GM12878 (cell line): Measurements from ENCODE around the gene NUMB. TPM values are rescaled to one million over a fixed set of nuclear protein-coding genes. Genes with fewer than 3 reads are reported as not detected.

Experiments
- BHLHE40 ChIP-seq, 2 experiments: fragments of 450-650 bp in 1 of 2; IDR thresholded peaks; 2 replicates each; pipeline ENCODE4 v1.6.1; 2011 to 2017; ENCODE audit warnings: low read depth in 2 of 2, borderline replicate concordance in 1 of 2, improper control_type of control experiment in 1 of 2, low read length in 1 of 2, mild to moderate bottlenecking in 1 of 2
- CEBPB ChIP-seq, 2 experiments: fragments of 150-350 bp in 1 of 2; IDR thresholded peaks; 2 replicates each; pipeline ENCODE4 v1.6.1; 2012 to 2014; ENCODE audit warnings: low read depth in 2 of 2, low read length in 2 of 2, borderline replicate concordance in 1 of 2, inconsistent platforms in 1 of 2
- GABPA ChIP-seq: IDR thresholded peaks from 2 replicates; pipeline ENCODE4 v1.6.1; 2014; ENCODE audit warnings: antibody characterized with exemption, low read depth, mild to moderate bottlenecking, inconsistent platforms
- KAT2A ChIP-seq: conservative IDR thresholded peaks from 2 replicates; pipeline ENCODE4 v1.6.1; 2011; ENCODE audit warnings: low read depth, low read length; ENCODE audit not compliant: control insufficient read depth
- NFIC ChIP-seq: IDR thresholded peaks from 2 replicates; pipeline ENCODE4 v1.6.1; 2012; ENCODE audit warnings: low read depth, mild to moderate bottlenecking, inconsistent platforms, low read length, moderate library complexity
- NFYA ChIP-seq: IDR thresholded peaks from 2 replicates; pipeline ENCODE4 v1.6.1; 2011; ENCODE audit warnings: low read depth, mild to moderate bottlenecking, low read length, improper control_type of control experiment, borderline replicate concordance
- NFYB ChIP-seq: IDR thresholded peaks from 2 replicates; pipeline ENCODE4 v1.6.1; 2011; ENCODE audit warnings: low read depth, mild to moderate bottlenecking, low read length, improper control_type of control experiment, moderate library complexity; ENCODE audit not compliant: insufficient read depth
- NR2C1 ChIP-seq: fragments of 450-650 bp; IDR thresholded peaks from 2 replicates; pipeline ENCODE4 v1.6.1; 2017; ENCODE audit warnings: antibody characterized with exemption, mild to moderate bottlenecking, moderate library complexity
- RCOR1 ChIP-seq: conservative IDR thresholded peaks from 2 replicates; pipeline ENCODE4 v1.6.1; 2012; ENCODE audit warnings: low read depth, low read length, improper control_type of control experiment
- RUNX3 ChIP-seq: IDR thresholded peaks from 2 replicates; pipeline ENCODE4 v1.6.1; 2012; ENCODE audit warnings: low read length, inconsistent platforms
- SIX5 ChIP-seq: IDR thresholded peaks from 2 replicates; pipeline ENCODE4 v1.6.1; 2011; ENCODE audit warnings: mild to moderate bottlenecking, low read depth, low read length, moderate library complexity; ENCODE audit not compliant: severe bottlenecking
- TCF3 ChIP-seq: IDR thresholded peaks from 2 replicates; pipeline ENCODE4 v1.6.1; 2012; ENCODE audit warnings: low read depth, mild to moderate bottlenecking, low read length, borderline replicate concordance; ENCODE audit not compliant: insufficient read depth
- TCF7 ChIP-seq: IDR thresholded peaks from 2 replicates; pipeline ENCODE4 v1.6.1; 2014; ENCODE audit warnings: antibody characterized with exemption, borderline replicate concordance
- ZNF24 ChIP-seq: fragments of 450-650 bp; IDR thresholded peaks from 2 replicates; pipeline ENCODE4 v1.6.1; 2017; ENCODE audit warnings: antibody characterized with exemption, mild to moderate bottlenecking
- ZNF274 ChIP-seq: IDR thresholded peaks from one replicate; pipeline ENCODE4 v1.8.0; 2011; ENCODE audit not compliant: insufficient read length, insufficient read depth
- polyA plus RNA-seq, 11 experiments: library from polyadenylated mRNA; depleted of rRNA in 4 of 11; unstranded in 6 of 11; stranded (reverse) in 5 of 11; fragments of >200 nt; fragmentation: Nextera tagmentation in 4 of 11; fragmentation: Illumina TruSeq in 1 of 11; extraction: Ambion mirVana in 4 of 11; extraction: Trizol in 1 of 11; gene quantifications; 1 replicate in 1 of 11; 2 replicates in 10 of 11; pipeline versions ENCODE4 v1.2.1 to v1.2.3, GENCODE V29; 2011 to 2016; ENCODE audit warnings: inconsistent platforms in 2 of 11, missing spikeins in 2 of 11, low read depth in 1 of 11
- total RNA-seq, 4 experiments: library from RNA; depleted of rRNA in 3 of 4; stranded (reverse); fragments of >200 nt in 3 of 4; fragmentation: Illumina TruSeq in 1 of 4; extraction: Trizol in 1 of 4; gene quantifications; 2 replicates each; pipeline versions ENCODE4 v1.2.1 to v1.2.3, GENCODE V29; 2013 to 2021
- TF ChIP-seq, protein P1 (sequence below): IDR thresholded peaks from 2 replicates; pipeline ENCODE4 v1.6.1; 2011; ENCODE audit warnings: mild to moderate bottlenecking, low read depth, low read length, moderate library complexity; ENCODE audit not compliant: insufficient replicate concordance
- TF ChIP-seq, protein P2 (sequence below): IDR thresholded peaks from 2 replicates; pipeline ENCODE4 v1.6.1; 2012; ENCODE audit warnings: low read length, inconsistent platforms
- TF ChIP-seq, protein P3 (sequence below): fragments of 450-650 bp; IDR thresholded peaks from 2 replicates; pipeline ENCODE4 v1.6.1; 2018; ENCODE audit warnings: mild to moderate bottlenecking, low read depth, moderate library complexity; ENCODE audit not compliant: partially characterized antibody
- TF ChIP-seq, protein P4 (sequence below): fragments of 450-650 bp; IDR thresholded peaks from 2 replicates; pipeline ENCODE4 v1.6.1; 2017; ENCODE audit warnings: antibody characterized with exemption, mild to moderate bottlenecking, moderate library complexity

NUMB gene
- total and polyA plus RNA-seq, 10 of the 15 experiments (the other 5 are each of a cell fraction or from before 2014, with no cell fraction given): 22.0 to 147 (median 48.9) TPM

DNA sequence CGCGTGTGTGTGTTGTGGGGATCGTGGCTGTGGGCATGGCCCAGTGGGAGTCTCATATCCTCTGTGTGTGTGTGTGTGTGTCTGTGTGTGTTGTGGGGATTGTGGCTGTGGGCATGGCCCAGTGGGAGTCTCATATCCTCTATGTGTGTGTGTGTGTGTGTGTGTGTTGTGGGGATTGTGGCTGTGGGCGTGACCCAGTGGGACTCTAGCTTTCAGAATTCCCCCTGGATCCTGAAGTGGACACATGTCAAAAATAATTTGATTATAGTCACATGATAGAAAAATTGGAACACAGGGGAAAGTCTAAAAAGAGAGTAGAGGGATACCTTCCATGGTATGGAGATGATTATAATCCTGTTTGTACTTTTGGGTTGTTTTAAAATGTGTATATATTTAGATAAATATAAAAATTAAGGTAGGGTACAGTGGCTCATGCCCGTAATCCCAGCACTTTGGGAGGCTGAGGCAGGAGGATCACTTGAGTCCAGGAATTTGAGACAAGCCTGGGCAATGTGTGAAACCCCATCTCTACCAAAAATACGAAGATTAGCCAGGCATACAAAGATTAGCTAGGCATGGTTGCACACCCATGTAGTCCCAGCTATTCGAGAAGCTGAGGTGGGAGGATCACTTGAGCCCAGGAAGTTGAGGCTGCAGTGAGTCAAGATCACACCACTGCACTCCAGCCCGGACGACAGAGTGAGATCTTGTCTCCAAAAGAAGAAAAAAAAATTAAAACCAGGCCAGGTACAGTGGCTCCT is 210.1 kb downstream of the NUMB start (continued):
- TF ChIP-seq CEBPB (IDR thresholded peaks at IDR 0.05; ENCODE audit: borderline replicate concordance in 1 of 2, low read depth in 2 of 2, low read length in 2 of 2) (no peak), NFYA (no peak), GABPA (no peak), TCF7 (no peak), RUNX3 (peak; percentile 82), ZNF24 (no peak), NFIC (peak; percentile 61; the same call in 1 of the 2 replicates), BHLHE40 (IDR thresholded peaks at IDR 0.05; ENCODE audit: borderline replicate concordance in 1 of 2, low read depth in 2 of 2, low read length in 1 of 2) (peak in 1 of 2 experiments; percentile 57; a peak in 1 of 4 replicates), NFYB (no peak), SIX5 (no peak), NR2C1 (no peak), TCF3 (no peak), RCOR1 (no peak), ZNF274 (no peak), KAT2A (no peak)
- TF ChIP-seq, protein P1, sequence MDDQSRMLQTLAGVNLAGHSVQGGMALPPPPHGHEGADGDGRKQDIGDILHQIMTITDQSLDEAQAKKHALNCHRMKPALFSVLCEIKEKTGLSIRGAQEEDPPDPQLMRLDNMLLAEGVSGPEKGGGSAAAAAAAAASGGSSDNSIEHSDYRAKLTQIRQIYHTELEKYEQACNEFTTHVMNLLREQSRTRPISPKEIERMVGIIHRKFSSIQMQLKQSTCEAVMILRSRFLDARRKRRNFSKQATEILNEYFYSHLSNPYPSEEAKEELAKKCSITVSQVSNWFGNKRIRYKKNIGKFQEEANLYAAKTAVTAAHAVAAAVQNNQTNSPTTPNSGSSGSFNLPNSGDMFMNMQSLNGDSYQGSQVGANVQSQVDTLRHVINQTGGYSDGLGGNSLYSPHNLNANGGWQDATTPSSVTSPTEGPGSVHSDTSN: no peak
- TF ChIP-seq, protein P2, sequence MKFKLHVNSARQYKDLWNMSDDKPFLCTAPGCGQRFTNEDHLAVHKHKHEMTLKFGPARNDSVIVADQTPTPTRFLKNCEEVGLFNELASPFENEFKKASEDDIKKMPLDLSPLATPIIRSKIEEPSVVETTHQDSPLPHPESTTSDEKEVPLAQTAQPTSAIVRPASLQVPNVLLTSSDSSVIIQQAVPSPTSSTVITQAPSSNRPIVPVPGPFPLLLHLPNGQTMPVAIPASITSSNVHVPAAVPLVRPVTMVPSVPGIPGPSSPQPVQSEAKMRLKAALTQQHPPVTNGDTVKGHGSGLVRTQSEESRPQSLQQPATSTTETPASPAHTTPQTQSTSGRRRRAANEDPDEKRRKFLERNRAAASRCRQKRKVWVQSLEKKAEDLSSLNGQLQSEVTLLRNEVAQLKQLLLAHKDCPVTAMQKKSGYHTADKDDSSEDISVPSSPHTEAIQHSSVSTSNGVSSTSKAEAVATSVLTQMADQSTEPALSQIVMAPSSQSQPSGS: no peak
- TF ChIP-seq, protein P3, sequence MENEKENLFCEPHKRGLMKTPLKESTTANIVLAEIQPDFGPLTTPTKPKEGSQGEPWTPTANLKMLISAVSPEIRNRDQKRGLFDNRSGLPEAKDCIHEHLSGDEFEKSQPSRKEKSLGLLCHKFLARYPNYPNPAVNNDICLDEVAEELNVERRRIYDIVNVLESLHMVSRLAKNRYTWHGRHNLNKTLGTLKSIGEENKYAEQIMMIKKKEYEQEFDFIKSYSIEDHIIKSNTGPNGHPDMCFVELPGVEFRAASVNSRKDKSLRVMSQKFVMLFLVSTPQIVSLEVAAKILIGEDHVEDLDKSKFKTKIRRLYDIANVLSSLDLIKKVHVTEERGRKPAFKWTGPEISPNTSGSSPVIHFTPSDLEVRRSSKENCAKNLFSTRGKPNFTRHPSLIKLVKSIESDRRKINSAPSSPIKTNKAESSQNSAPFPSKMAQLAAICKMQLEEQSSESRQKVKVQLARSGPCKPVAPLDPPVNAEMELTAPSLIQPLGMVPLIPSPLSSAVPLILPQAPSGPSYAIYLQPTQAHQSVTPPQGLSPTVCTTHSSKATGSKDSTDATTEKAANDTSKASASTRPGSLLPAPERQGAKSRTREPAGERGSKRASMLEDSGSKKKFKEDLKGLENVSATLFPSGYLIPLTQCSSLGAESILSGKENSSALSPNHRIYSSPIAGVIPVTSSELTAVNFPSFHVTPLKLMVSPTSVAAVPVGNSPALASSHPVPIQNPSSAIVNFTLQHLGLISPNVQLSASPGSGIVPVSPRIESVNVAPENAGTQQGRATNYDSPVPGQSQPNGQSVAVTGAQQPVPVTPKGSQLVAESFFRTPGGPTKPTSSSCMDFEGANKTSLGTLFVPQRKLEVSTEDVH: no peak
- TF ChIP-seq, protein P4, sequence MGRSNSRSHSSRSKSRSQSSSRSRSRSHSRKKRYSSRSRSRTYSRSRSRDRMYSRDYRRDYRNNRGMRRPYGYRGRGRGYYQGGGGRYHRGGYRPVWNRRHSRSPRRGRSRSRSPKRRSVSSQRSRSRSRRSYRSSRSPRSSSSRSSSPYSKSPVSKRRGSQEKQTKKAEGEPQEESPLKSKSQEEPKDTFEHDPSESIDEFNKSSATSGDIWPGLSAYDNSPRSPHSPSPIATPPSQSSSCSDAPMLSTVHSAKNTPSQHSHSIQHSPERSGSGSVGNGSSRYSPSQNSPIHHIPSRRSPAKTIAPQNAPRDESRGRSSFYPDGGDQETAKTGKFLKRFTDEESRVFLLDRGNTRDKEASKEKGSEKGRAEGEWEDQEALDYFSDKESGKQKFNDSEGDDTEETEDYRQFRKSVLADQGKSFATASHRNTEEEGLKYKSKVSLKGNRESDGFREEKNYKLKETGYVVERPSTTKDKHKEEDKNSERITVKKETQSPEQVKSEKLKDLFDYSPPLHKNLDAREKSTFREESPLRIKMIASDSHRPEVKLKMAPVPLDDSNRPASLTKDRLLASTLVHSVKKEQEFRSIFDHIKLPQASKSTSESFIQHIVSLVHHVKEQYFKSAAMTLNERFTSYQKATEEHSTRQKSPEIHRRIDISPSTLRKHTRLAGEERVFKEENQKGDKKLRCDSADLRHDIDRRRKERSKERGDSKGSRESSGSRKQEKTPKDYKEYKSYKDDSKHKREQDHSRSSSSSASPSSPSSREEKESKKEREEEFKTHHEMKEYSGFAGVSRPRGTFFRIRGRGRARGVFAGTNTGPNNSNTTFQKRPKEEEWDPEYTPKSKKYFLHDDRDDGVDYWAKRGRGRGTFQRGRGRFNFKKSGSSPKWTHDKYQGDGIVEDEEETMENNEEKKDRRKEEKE: no peak
